GM04503 (cell line): ENCODE results near the gene PEAK1.
"Not testable (repeated sequence)": the region's sequence is repeated elsewhere in the genome, so short reads cannot be mapped to it uniquely, and the experiment has no call there.

ENCODE experiments used
- DNase-seq: peaks from one replicate; pipeline ENCODE4 v3.0.0-alpha.2; 2012; ENCODE audit warnings: low read depth

PEAK1 gene

GRCh38 chr15:77181305-77182074 lies 238.4 kb downstream of the PEAK1 start:
- no peak for DNase-seq

- peak; percentile 12 for DNase-seq
Measured at GRCh38 chr15:77180757-77181156, 239.1 kb downstream of the PEAK1 start.

- DNase-seq: no peak
Measured at GRCh38 chr15:77180270-77180669, 239.6 kb downstream of the PEAK1 start.

DNA sequence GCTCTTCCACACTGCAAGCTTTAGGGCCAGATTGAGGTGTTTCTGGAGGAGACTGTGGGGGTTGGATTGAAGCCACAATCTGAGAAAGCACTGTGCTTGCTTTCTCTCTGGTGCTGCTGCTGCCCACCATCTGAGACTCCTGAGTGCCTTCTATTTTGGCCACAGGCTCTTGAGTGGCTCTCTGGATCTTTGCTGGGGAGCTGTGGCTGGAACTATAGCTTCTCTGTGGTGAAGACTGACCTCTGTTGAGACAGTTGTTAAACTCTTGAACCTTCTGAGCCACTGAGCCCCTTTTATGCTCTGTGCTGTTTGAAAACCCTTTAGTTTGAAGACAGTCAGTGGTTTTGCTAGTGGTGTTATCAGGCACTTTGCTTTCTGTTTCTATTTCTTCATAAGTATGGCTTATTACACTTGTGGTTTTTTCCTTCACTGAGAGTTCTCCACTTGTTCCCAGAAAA lies 240.3 kb downstream of the PEAK1 start:
- DNase-seq: no peak

DNA sequence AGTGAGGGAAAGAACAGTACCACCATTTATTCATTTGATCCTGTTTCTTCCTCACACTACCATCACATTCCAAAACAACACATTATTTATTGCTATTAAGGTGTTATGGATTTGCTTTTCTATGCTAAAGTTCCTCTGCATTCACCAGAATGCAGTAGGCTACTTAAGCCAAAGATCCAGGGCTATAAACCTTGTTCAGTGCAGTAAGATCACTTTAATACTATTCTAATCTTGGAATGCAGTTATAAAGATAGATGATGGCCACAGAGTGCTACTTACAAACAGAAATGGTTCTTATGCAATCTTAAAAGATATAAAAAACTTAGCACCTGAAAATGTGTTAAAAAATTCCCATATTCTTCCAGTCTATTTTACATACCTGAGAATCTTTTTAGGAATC lies 241.5 kb downstream of the PEAK1 start:
- no peak for DNase-seq

DNA sequence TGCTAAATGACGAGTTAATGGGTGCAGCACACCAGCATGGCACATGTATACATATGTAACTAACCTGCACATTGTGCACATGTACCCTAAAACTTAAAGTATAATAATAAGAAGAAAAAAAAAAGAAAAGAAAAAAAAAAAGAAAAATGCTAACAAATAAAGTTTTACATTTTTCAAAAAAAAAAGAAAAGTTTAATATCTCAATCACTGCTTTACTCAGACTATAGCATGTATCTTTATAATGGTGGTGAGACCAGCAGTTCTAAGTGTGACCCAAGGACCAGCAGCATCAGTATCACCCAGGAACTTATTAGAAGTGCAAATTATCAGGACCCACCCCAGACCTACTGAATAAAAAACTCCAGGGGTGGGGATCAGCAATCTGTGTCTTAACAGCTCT lies 243.8 kb downstream of the PEAK1 start:
- not testable (repeated sequence) for DNase-seq

DNA sequence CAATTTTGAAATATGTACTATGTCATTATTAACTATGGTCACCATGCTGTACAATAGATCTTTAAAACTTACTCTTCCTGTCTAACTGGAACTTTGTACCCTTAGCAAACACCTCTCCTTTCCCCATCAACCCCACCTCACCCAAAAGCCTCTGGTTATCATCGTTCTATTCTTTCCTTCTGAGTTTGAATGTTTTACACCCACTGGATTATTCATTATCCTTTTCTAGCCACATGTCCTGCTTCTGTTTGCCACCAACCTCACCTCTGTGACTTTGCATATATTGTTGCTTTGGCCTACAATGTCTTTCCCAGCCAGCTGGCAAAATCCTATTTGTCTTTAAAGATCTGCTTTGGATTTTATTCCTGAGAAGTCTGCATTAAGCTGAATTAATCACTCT lies 246.4 kb downstream of the PEAK1 start:
- DNase-seq: no peak

GRCh38 chr15:77171221-77171967 lies 248.5 kb downstream of the PEAK1 start:
- DNase-seq: no peak

GRCh38 chr15:77168616-77169015 lies 251.3 kb downstream of the PEAK1 start:
- no peak for DNase-seq

DNA sequence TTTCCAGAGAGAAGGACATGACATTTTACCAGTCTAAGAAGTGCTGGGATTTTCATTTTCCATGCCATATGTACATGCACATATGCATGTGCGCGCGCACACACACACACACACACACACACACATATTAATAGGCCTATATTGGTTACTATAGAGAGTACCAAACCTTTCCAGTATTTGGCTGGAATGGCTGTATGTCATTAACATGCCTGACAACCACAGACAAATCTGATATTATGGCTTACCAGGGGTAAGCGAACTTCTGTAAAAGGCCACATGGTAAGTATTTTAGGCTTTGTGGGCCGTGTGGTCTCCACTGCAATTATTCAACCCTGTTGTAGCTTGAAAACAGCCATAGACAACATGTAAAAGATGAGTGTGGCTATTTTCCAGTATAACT lies 251.8 kb downstream of the PEAK1 start:
- no peak for DNase-seq

- no peak for DNase-seq
Measured at GRCh38 chr15:77167406-77167805, 252.5 kb downstream of the PEAK1 start.

- no peak for DNase-seq
Measured at GRCh38 chr15:77163781-77164384, 256.0 kb downstream of the PEAK1 start.

GRCh38 chr15:77162872-77163633 lies 256.9 kb downstream of the PEAK1 start:
- no peak for DNase-seq

DNA sequence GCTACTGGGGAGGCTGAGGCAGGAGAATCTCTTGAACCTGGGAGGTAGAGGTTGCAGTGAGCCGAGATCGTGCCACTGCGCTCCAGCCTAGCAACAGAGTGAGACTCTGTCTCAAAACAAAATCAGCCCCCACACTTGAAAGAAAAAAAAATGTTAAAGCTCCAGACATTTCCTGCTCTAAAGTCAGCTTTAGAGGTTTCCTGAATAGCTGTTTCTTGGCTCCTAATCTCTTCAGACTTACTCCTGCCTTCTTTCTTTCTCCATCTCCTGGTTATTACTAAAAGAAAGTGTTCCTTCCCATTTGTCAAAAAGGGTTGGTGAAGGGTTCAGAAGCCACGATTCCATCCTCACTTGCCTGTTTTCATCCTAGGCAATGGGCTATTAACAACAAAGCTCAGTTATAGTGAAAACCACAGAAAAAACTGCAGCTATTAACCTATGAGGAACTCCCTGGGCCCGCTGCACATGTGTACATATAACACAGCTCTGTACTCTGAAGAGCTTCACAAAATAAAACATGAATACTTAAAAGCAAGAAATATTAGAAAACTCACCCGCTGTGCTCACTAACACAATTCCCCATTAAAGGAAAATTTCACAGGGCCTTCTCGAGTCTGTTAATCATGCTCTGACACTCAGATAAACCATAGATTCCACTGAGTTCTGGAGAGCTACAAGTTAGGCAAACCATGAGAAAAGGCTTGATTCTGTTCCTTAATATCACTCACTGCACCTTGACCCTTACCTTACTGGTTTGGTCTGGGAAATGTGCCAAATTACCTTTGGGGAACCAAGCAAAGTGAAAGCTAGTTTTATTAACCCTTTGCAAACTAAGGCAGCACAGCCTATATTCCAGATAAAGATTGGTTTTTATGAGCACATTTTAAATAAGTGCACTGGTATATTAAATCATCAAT lies 259.1 kb downstream of the PEAK1 start:
- DNase-seq: no peak

GRCh38 chr15:77156000-77156399 lies 263.9 kb downstream of the PEAK1 start:
- not testable (repeated sequence) for DNase-seq

GRCh38 chr15:77148191-77148590 lies 271.7 kb downstream of the PEAK1 start:
- no peak for DNase-seq

DNA sequence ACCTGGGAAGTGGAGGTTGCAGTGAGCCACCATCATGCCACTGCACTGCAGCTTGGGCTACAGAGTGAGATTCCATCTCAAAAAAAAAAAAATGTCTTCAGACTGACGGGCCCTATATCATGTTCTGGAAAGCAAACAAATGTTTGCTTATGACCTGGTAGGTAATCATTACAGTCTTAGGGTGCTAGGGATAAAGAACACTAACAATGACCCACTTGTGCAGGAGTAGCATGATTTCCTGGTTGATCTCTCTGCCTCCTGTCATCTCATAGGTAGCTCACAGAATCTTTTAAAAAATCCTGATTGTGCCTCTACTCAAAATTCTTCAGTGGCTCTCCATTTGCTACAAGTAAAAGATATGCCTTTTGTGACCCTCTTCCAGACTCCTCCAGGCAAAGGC lies 274.5 kb downstream of the PEAK1 start:
- no peak for DNase-seq

- DNase-seq: peak; percentile 99
Measured at GRCh38 chr15:77144492-77145070, 275.3 kb downstream of the PEAK1 start.

DNA sequence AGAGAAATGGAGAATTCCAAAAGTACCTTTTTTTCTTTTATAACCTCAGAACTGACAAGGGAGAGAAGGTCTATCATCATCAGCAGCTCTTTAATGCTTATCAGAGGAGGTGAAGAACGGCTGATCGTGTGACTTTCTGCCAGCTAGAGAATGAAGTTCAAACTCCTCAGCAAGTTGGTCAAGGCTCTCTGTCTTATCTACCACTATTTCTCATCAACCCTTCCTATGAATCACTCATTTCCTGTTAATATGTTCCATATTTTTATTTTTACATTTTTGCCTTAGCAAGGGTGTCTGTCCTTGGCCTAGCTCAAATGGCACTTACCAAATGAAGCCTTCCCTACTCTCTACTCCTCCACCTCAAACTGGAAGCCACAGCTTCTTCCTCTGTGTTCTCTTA lies 275.9 kb downstream of the PEAK1 start:
- no peak for DNase-seq

DNA sequence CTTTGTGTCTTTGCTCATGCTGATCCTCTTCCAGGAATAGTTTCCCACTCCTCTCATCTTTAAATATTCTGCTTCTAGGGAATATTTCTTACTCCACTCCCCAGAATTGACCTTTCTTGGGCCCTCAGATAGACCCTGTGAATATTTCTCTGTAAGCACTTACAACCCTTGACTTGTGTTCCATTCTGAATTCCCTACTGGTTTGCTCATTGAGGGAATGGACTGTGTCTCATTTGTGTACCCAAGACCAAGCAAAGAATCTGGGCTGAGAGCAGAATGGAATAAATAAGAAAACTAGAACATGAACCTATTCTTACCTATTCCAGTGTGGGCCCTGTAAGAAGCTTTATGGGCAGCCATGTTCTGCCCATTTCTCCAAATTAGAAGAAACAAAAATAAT lies 276.3 kb downstream of the PEAK1 start:
- no peak for DNase-seq

GRCh38 chr15:77143191-77143590 lies 276.7 kb downstream of the PEAK1 start:
- no peak for DNase-seq
